ENCODE measurements around the gene EVI5L.

EVI5L gene

GRCh38 chr19:7844405-7844804, 14.4 kb downstream of the EVI5L start (continued):
- no peak for TF ChIP-seq BACH2 (CRISPR knock-in tag; IDR thresholded peaks at IDR 0.05; ENCODE audit: borderline replicate concordance)
- TF ChIP-seq ESRRG (CRISPR knock-in tag; IDR thresholded peaks at IDR 0.05): no peak

GRCh38 chr19:7844951-7845350, 14.9 kb downstream of the EVI5L start:
- ATAC-seq: no peak
- no peak for TF ChIP-seq SNAI2 (CRISPR knock-in tag; IDR thresholded peaks at IDR 0.05)
- TF ChIP-seq CREB5 (CRISPR knock-in tag; IDR thresholded peaks at IDR 0.05; ENCODE audit: low read depth): no peak
- no peak for TF ChIP-seq BACH2 (CRISPR knock-in tag; IDR thresholded peaks at IDR 0.05; ENCODE audit: borderline replicate concordance)
- no peak for TF ChIP-seq ARNTL (CRISPR knock-in tag; IDR thresholded peaks at IDR 0.05; ENCODE audit: borderline replicate concordance, low read depth)
- TF ChIP-seq PATZ1 (CRISPR knock-in tag; IDR thresholded peaks at IDR 0.05; ENCODE audit: borderline replicate concordance): no peak
- TF ChIP-seq ZFP30 (CRISPR knock-in tag; IDR thresholded peaks at IDR 0.05): no peak
- no peak for TF ChIP-seq TOX (CRISPR knock-in tag; IDR thresholded peaks at IDR 0.05; ENCODE audit: borderline replicate concordance)
- TF ChIP-seq PPARA (CRISPR knock-in tag; IDR thresholded peaks at IDR 0.05; ENCODE audit: borderline replicate concordance): no peak
- no peak for TF ChIP-seq ZFP3 (CRISPR knock-in tag; IDR thresholded peaks at IDR 0.05)
- no peak for TF ChIP-seq ZC3H10 (CRISPR knock-in tag; IDR thresholded peaks at IDR 0.05)
- no peak for TF ChIP-seq POU6F1 (CRISPR knock-in tag; IDR thresholded peaks at IDR 0.05; ENCODE audit: borderline replicate concordance, low read depth)
- TF ChIP-seq ESRRG (CRISPR knock-in tag; IDR thresholded peaks at IDR 0.05): no peak
- TF ChIP-seq CSRNP3 (CRISPR knock-in tag; IDR thresholded peaks at IDR 0.05): no peak
- TF ChIP-seq GLIS3 (CRISPR knock-in tag; IDR thresholded peaks at IDR 0.05): no peak
- no peak for TF ChIP-seq ZNF70 (CRISPR knock-in tag; IDR thresholded peaks at IDR 0.05)
- TF ChIP-seq OSR1 (CRISPR knock-in tag; IDR thresholded peaks at IDR 0.05): no peak

- no peak for TF ChIP-seq TSHZ2 (CRISPR knock-in tag; IDR thresholded peaks at IDR 0.05)
- TF ChIP-seq TCF4 (CRISPR knock-in tag; IDR thresholded peaks at IDR 0.05; ENCODE audit: borderline replicate concordance): no peak
- TF ChIP-seq OSR1 (CRISPR knock-in tag; IDR thresholded peaks at IDR 0.05): no peak
- ATAC-seq: no peak
Observed at GRCh38 chr19:7845390-7846154, 15.6 kb downstream of the EVI5L start.

- no peak for ATAC-seq
- no peak for TF ChIP-seq POU6F1 (CRISPR knock-in tag; IDR thresholded peaks at IDR 0.05; ENCODE audit: borderline replicate concordance, low read depth)
- no peak for TF ChIP-seq ZFP30 (CRISPR knock-in tag; IDR thresholded peaks at IDR 0.05)
- no peak for TF ChIP-seq PATZ1 (CRISPR knock-in tag; IDR thresholded peaks at IDR 0.05; ENCODE audit: borderline replicate concordance)
- no peak for TF ChIP-seq ZNF565 (CRISPR knock-in tag; conservative IDR thresholded peaks at IDR 0.05; ENCODE audit: low read depth)
- TF ChIP-seq OSR1 (CRISPR knock-in tag; IDR thresholded peaks at IDR 0.05): no peak
- TF ChIP-seq PPARA (CRISPR knock-in tag; IDR thresholded peaks at IDR 0.05; ENCODE audit: borderline replicate concordance): no peak
- no peak for TF ChIP-seq CREB5 (CRISPR knock-in tag; IDR thresholded peaks at IDR 0.05; ENCODE audit: low read depth)
Observed at GRCh38 chr19:7846155-7846646, 16.2 kb downstream of the EVI5L start.
